Activated CD4-positive, alpha-beta T cell treated with anti-CD3 and anti-CD28 coated beads, Interleukin-2, amount 50 U/mL, for 48 hours (primary cell): Measurements from ENCODE around the gene LCOR.
A peak's percentile ranks its signal among the peaks of the same experiment; 100 is the strongest.
"Not testable (repeated sequence)": the region's sequence is repeated elsewhere in the genome, so short reads cannot be mapped to it uniquely, and the experiment has no call there.

Experiments
- DNase-seq, 2 experiments: peaks; one replicate each; pipeline ENCODE4 v3.0.0-alpha.2; 2020

LCOR gene

DNA sequence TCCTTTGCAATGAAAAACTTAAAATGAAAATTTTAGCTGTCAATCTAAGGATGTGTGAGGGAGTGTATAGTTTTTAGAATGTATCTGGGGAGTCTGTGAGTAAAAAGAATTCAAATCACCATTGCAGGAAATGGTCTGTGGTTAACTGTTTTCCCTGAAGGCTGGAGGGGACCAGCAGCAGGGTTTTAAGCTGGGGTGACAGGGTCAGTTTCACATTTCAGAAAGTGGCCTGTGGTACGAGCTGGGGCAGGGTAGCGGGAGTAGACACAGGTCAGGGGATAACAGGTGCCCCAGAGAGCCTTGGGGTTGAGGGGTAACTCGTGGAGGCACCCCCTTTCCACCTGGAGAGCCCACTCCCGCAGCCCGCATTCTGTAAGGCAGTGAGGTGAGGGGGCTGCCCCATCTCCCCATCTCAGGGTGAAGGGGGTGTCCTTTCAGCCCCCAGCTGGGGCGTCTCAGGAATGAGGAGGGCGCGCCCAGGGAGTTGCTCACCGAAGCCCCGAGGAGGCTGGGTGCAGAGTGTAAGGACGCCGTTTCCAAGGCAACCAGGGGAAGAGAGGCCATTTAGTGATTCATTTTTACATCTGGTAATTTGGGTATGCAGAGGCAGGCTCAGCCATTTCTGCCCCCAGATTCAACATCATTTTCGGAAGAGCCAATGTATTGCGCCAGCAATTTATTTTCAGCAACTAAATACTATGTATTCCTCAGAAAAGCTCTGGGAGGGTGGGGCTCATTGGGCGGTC, 184.8 kb downstream of the LCOR start:
- peak; percentile 21 to 43 for DNase-seq

DNA sequence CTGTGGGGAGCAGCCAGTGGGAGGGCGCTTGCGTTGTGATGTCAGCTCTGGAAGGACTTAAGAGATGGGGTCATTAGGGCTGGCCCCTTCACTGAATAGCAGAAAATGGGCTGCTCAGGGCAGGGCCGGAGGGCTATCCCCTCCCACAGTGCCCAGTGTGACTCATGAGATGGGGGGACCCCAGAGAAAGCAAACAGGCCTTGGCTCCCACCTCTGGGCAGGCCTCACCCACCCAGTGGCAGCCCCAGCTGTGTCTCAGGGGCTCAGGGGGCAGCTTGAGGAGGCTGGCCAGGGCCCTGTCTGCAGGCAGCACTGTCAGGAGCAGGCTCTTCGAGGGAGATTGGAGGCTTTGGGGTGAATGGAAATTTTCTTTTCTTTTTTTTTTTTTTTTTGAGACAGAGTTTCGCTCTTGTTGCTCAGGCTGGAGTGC, 185.4 kb downstream of the LCOR start:
- no peak for DNase-seq

DNA sequence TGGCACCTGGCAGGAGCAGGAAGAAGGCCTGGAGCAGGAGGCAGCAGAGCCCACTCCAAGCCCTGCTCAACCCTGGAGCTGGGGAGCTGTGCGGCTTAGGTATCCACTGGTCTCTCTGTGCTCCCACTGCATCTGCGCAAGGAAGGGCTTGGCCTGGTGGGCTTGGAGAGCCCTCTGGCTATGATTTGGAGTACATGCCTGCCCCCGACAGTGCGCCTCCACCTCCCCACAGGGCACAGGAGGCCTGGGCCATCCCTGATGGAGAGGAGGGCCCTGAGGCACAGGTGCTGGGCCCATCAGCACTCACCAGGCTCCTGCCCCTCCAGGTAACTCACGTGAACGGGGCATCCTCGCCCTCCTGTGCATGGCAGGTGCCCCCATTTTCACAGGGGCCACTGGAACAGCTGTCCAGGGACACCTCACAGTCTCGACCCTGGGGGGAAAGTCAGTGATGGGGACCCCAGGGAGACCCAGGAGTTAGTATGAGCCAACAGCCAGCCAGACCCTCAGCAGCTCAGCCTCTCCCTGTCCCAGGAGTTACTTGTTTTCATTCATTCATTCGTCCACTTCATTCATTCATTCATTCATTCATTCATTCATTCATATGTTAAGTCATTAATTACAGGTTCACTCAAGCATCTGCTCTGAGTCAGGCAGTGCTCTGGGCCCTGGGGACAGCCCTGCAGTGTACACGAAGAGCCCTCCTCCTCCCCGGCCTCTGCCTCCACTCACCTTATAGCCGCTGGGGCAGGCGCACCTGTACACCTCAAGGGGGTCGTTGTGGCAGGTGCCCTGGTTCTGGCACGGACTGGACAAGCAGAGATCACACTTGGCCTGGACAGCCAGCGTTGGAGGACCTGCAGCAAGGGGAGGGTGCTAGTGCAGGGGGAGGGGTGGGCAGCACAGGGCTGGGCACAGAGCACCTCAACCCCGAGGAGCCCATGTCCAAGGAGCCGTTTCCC, 186.4 kb downstream of the LCOR start:
- DNase-seq, result no peak

DNA sequence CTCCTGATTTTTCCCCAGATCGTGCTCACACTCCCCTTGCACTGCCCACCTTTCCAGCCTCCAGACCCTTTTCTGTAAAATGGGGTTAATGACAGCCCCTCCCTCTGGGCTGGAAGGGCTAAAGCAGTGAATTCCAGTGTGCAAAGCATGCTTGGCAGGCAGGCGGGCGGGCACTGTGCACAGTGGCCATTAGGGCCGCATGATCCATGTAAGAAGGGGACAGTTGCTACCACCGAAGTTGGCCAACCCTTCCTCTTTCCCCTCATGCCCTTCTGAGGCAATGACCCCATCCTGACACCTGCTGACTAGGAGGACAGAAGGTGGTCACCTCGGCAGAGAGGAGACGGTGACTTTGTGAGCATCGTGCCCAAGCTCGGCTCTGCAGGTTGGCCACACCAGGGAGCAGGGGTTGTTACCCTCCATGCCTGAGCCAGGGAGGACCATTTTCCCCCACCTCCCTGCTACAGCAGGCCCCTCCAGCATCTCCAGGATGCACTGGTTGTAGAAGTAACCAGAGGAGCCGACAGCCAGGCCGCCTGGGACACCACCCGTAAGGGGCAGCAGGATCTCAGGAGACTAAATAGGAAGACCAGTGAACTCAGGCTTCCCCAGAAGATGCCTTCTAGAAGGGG, 187.2 kb downstream of the LCOR start:
- no peak for DNase-seq

DNA sequence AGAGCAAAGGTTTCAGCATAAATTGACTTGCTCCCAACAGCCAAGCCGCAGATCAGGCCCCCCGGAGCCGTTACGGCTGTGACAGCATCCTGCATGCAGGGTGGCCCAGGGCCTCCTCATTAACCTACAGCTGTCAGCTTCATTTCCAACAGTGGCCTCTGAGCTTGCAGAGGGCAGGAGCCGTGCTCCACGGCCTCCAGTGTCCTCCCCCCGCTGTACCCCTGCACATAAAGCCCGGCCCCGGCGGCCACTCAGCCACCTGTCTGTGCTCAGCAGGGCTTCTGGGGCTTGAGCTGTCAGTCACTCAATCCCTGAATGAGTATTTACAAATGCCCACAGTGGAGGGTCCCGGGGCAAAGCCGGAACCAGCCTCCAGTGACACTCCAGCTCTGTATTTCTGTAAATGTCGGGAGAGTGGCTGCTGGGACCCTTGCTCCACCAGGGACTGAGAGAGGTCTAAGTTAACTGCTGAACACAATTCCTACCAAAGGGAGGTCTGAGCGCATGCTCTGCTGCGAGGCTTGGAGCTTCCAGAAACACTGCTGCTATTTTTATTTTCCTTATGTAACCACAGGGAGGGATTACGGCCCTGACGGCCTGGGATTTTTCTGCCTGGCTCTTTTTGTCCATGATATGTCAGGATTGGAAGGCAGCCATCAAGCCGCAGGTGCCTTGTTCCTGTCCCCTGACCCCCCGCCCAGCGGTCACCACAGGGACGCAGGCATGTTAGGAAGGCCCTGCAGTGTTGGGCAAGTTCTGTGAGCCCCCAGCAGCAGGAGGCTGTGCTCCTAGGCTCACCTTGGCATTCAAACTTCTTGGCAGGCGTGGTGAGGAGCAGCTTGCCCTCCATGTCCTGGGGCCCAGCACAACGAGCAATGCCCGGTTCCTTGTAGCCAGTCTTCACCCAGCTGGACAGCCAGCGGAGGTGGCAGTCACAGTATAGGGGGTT, 188.6 kb downstream of the LCOR start:
- no peak for DNase-seq

DNA sequence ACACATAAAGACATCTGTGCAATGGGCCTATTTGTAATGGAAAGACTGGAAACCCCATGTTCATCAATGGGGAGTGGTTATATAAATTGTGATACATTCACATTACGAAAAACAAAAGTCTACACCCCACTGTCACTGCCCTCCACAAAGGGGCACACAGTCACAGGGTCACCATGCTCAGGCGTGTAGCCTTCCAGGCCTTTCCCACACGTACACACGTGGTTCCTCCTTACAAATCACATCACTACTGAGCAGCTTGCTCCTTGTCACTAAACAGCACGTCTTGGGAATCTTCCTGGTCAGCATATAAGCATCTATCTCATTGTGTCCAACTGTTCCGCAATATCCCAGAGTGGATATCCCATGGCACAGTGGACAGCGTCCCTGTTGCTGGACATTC, 190.5 kb downstream of the LCOR start:
- DNase-seq, result no peak

DNA sequence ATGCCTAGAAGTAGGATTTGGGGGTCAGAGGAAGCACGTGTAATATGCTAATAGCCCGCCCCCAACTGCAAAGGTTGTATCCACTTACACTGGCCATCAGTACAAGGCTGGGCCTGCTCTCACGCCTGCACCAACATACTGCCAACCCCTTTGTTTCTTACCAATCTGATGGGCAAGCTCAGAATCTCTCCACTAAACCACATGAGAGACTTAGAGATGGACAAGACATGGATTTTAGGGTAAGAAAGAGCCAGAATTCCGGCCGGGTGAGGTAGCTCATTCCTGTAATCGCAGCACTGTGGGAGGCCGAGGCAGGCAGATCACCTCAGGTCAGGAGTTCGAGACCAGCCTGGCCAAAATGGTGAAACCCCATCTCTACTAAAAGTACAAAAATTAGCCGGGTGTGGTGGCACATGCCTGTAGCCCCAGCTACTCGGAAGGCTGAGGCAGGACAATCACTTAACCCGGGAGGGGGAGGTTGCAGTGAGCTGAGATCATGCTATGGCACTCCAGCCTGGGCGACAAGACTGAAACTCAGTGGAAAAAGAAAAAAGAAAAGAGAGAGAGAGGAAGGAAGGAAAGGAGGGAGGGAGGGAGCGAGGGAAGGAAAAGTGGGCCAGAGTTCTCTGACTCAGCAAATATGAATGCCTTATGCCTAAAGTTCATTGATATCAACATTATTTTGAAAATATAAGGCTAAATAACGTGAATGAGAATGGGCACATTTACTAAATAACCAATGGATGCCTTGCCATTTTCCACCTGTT, 191.5 kb downstream of the LCOR start:
- no peak for DNase-seq

DNA sequence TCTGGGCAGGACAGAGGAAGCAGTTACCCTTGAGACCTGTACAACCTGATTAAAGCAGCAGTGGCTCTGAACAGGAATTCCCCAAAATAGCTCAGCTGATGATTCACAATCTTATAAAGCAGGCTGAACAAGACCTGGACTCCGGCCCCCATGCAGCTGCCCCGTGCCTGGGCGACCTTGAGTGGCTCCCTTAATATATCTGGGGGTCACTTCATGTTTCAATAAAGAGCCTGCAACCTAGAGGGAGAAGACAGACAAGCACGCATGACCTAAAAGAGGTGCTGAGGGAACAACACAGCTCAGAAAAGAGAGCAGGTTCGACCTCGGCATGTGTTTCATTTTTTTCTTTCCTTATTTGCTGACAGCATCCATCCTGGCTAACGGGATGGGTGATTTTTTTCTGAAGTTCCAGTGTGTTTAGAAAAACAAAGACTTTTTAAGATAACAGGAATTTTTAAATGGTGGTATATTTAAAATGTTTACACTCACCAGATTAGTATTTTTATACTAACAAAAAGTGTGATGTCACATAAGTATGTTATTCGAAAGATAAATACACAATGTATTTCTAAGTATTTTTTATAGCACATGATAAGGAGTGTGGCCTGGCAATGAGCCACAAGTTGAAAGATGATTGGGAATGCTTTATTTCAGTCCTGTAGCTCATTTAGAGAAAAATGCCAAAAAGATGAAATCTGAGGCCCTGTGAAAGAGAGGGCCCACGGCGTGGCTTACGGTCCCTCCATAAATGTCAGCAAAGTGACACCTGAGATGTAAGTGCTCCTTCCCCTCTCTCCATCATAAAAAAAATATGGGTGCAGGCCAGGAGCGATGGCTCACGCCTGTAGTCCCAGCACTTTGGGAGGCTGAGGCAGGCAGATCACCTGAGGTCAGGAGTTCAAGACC, 192.3 kb downstream of the LCOR start:
- DNase-seq, result no peak

DNA sequence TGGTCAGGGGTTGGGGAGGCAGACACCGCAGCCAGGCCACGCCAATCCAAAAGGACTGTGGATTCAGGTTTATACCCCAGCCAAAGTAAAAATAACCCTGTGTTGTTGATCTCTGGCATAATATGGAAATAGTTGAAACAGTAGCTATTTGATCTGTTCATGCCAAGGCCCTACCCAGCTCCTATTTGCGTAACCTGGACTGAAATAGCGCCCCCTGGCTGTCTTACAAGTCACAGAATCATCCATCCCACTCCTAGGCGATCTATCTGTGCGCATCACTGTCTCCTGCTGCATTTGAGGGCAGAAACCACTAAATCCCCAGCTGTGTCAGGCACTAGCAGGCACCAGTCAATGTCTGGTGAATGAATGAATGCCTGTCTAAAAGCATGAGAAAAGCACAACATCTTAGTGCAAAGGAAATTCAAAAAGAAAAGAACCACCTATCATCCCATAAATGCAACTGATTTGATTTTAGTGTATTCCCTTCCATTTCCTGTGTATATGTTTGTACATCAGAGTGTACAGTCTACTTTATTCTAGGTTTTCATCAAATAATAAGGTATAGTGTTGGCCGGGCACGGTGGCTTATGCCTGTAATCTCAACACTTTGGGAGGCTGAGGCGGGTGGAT, 193.6 kb downstream of the LCOR start:
- peak; percentile 58 to 70 for DNase-seq

DNA sequence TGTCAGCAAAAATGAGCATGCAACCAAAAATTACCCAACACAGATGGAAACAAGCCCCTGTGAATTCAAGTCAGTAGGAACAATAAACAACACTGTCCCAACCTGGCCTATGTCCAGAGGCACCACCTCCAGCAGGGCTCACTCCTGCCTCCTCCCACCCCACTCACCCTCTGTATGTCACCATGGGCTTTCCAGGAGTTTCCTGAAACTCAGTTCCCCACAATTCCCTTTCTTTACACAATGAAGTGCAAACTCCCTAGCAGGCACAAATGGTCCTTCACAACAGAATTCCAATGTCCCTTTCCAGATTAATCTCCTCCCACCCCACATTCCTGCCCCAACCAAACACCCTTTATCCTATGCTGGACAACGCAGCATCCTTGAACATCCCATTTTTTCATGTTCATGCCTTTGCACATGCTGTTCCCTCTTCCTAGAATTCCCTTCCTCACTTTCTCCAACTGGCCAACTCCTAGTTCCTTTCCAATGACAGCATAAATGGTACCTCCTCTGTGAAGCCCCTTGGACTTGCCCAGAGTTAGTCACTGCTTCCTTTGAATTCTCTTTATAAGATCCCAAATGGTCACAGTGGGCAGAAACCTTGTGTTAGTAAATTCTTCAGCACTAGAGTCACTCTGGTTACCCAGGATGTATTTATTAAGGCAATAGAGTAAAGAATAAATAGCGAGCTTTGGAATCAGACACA, 196.2 kb downstream of the LCOR start:
- no peak for DNase-seq

DNA sequence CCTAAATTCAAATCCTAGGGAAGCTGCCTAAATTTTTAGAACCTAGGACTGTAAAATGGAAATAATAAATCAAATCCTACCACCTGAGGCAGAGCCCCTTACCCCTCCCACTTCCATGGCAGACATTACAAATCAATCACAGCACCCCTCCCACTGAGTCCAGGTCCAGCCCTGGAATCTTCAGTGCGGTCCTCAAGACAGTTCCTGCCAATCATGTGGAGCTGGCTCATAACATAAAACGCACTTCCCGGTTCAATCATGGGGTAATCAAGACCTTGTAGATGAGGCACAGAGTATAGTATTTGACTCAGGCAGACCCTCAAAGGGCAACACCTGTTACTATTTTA, 196.7 kb downstream of the LCOR start:
- DNase-seq, result no peak

DNA sequence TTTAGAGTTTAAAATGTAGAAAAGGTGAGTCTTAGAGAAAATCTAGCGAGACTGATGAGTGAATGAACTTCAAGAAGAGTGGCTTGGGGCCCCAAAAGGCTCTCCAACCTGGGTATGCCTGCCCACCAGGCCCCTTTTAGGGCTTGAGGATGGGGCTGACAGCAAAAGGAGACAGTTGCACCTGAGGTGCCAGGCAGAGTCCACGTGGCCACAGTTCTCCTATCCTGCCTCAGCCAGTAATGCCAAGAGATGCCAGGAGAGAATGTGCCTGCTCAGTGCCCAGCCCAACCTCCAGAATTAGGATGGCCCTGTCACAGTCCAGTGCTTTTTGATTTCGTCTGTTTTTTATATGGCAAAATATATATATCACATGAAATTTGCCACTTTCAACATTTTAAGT, 197.2 kb downstream of the LCOR start:
- DNase-seq, result no peak

DNA sequence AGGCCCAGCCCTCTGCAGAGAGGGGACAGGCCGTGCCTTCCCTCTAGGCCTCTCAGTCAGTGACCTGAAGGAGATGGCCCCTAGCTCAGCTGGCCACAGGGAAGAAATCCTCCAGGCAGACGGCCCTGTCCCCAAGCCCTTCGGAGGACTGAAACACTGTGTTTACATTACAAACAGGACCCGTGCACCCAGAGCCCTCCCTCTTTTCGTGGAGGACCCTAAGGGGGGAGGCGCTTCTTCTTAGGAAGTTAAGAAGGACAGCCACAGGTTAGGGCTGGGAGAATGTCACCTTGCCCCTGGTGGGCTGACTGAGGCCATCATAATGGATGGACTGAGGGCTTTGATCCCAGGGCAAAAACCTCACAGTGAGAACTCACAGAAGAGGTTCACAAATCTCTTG, 198.8 kb downstream of the LCOR start:
- no peak for DNase-seq

DNA sequence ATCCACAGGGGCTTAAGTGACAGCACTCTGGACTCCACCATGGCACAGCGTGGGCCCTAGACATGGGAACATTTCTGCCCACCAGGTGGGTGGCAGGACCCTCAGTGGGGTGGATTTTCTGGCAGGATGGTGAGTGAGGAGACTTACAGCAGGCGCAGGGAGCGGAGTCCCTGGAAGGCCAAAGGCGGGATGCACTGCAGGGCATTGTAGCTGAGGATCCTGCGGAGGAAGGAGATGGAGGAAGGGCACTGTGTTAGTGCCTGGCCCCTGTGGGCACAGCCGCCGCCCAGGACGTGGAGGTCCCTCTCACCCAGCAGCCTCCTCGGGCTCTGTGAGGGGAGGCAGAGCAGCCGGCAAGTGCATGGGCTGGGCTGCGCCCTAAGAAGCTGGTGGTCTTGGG, 199.4 kb downstream of the LCOR start:
- no peak for DNase-seq

DNA sequence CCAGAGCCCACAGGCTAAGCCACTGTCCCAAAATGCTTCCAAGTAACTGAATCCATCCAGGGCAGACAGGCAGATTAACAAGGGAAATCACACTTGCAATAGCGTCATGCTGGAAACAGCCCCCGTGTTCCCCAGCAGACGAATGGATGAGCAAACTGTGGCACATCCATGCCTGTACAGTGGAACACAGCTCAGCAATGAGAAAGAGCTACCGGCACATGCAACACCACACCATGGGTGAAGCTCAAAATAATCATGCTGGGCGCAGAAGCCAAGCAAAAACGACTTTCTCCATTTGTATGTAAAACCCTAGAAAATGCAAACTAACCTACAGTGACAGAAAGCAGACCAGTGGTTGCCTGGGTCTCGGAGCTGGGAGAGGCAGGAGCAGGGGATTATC, 200.5 kb downstream of the LCOR start:
- DNase-seq, result no peak

DNA sequence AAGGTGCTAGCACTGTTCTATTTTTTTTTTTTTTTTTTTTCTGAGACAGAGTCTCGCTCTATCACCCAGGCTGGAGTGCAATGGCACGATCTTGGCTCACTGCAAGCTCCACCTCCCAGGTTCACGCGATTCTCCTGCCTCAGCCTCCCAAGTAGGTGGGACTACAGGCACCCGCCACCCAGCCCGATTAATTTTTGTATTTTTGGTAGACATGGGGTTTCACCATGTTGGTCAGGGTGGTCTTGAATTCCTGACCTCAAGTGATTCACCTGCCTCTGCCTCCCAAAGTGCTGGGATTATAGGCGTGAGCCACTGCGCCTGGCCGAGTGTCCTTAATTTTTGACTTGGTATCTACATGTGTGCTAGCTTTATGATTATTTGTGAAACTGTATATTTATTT, 201.7 kb downstream of the LCOR start:
- not testable (repeated sequence) for DNase-seq

DNA sequence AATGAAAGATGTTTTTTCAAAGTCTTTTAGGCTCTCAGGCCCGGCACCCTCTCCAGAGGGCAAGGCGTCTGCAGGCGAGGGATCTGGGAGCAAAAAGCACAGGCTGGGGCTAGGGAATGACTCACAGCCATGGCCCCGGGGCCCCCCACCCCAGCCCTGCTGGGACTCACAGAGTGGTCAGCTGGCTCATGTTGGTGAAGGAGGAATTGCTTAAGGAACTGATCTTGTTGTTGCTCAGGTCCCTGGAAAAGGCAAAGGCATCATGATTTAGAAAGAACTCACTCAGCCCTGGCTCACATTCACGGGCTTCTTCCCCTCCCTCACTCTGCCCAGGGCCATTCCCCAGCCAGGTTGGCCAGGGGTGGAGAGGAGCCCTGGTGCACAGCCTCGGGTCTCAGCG, 202.2 kb downstream of the LCOR start:
- DNase-seq, result no peak

DNA sequence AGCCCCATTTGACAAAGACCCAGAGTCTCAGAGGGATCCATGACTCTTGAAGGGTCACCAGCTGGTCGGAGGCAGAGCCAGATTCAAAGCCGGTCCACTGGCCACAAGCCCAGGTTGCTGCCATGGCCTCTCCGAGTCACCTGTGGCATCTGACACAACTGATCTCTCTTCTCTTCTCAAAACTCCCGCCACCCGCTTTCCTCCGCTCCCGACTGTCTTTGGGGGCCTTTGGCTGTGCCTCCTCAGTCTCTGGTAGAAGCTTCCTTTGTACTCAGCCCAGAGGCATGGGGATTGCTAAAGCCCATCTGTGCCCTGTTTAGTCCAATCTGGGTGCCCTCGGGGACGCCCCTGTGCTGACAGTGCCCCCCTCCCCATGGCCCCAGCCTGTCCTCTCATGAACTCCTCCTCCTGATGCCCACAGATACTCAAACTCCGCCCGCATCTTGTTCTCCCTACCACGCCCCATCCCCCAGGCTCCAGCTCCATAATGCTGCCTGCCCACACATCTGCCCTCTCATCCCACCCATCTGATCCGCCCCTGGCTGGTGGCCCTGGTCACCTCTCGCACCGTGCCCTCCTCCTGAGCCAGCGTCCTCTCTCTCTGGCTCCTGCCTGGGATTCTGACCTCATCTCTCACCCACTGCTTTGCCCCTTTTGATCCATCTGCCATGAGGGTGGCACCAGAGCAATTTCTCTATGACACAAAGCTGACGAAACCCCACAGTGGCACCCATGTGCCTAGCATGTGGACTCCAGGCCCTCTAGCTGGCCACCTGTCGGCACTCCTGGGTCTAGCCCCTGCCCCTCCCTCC, 203.1 kb downstream of the LCOR start:
- DNase-seq, result no peak
